Vagina (tissue), 2 donors: Measurements from ENCODE around the gene KIRREL3.

ENCODE experiments used
- CTCF ChIP-seq, 3 experiments: fragments of 450-650 bp in 2 of 3; fragments of 200-600 bp in 1 of 3; sonication (generic) in 1 of 3; IDR thresholded peaks; one replicate each; pipeline ENCODE4 v1.5.1; 2017 to 2019; ENCODE audit warnings: antibody characterized with exemption in 3 of 3, mild to moderate bottlenecking in 2 of 3, moderate library complexity in 2 of 3
- POLR2A ChIP-seq, 2 donors: fragments of 450-650 bp; IDR thresholded peaks; one replicate each; pipeline ENCODE4 v1.6.1; 2017; ENCODE audit warnings: antibody characterized with exemption in 2 of 2, mild to moderate bottlenecking in 2 of 2, moderate library complexity in 2 of 2

DNA sequence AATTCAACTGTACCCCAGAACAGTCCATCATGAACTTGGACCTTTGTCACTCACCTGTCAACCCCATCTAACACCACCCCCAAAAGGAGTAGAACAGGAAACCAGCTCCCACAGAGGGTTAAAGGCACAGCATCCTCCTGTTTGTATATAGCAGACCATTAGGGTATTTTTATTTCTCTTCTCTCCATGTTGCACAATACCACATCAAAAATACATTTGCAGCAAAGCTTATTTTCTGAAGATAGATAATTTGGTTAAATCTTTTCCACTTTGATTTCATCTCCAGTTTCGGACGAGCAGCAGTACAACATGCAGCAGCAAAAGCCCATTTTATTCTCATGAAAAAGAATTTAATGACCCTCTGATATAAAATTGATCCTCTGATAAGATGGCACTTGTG lies 103.1 kb downstream of the KIRREL3 start:
- no peak for TF ChIP-seq POLR2A (IDR thresholded peaks at IDR 0.05)
- TF ChIP-seq CTCF (IDR thresholded peaks at IDR 0.05), result no peak
